ENCODE results near the gene ACAD8. TPM values are rescaled to one million over a fixed set of nuclear protein-coding genes. Genes with fewer than 3 reads are reported as not detected.

ACAD8 gene
- total and polyA plus RNA-seq, 2 of the 4 experiments (the other 2 are of a cell fraction): 11.1 to 21.2 TPM

GRCh38 chr11:134291196-134291595 lies 37.8 kb downstream of the ACAD8 start:
- Histone ChIP-seq H2BK15ac (ENCODE audit: low read depth, low read length) (no peak overlapping the region), H3K9me1 (ENCODE audit: insufficient read depth, low read length) (no peaks in the 10 kb centered on the region), H3K27ac (ENCODE audit: insufficient read depth, low read length) (no peak overlapping the region), H4K20me1 (ENCODE audit: insufficient read depth, low read length) (no peaks in the 10 kb centered on the region), H2BK20ac (ENCODE audit: low read depth, low read length) (no peak overlapping the region), H2AFZ (replicated peaks; ENCODE audit: low read length, poor library complexity) (no peak overlapping the region), H3K4me2 (ENCODE audit: low read depth, low read length) (no peak overlapping the region), H3K36me3 (ENCODE audit: control insufficient read depth, insufficient read depth, low read length) (no peaks in the 10 kb centered on the region), H3K4ac (ENCODE audit: low read depth, low read length) (no peak overlapping the region), H3K9ac (ENCODE audit: low read depth, low read length) (no peak overlapping the region), H4K8ac (ENCODE audit: low read depth in 2 of 2, low read length in 2 of 2) (no peak overlapping the region), H2AK5ac (ENCODE audit: low read depth, low read length) (no peak overlapping the region), H3K79me1 (ENCODE audit: low read depth in 1 of 2, low read length in 2 of 2) (no peaks in the 10 kb centered on the region), H3K14ac (replicated peaks; ENCODE audit: low read depth, low read length) (no peak overlapping the region), H3K18ac (ENCODE audit: low read depth, low read length) (no peak overlapping the region), H2AK9ac (replicated peaks; ENCODE audit: low read depth, low read length, poor library complexity) (no peak overlapping the region), H3K4me1 (ENCODE audit: control insufficient read depth, insufficient read depth, low read length) (no peaks in the 10 kb centered on the region), H3K9me3 (ENCODE audit: control insufficient read depth, insufficient read depth, low read length) (no peaks in the 10 kb centered on the region; the same call in 1 of the 2 replicates), H3K56ac (ENCODE audit: extremely low read depth, insufficient read depth, low read length) (no peak overlapping the region), H3K23ac (ENCODE audit: low read depth, low read length) (no peak overlapping the region), H3K27me3 (ENCODE audit: control insufficient read depth, insufficient read depth, low read length) (no peaks in the 10 kb centered on the region), H3K4me3 (ENCODE audit: insufficient read depth, low read depth, low read length) (no peak overlapping the region), H2BK120ac (ENCODE audit: low read depth, low read length) (no peak overlapping the region), H4K91ac (ENCODE audit: insufficient read depth, low read depth, low read length) (no peak overlapping the region), H4K5ac (ENCODE audit: low read depth, low read length) (no peak overlapping the region), H2BK5ac (ENCODE audit: low read depth, low read length, poor library complexity, severe bottlenecking) (no peak overlapping the region)
- ChIA-PET POLR2A (ENCODE audit: unreplicated experiment) (no interaction called here), CTCF (no interaction called here)
- DNase-seq (no peak), ATAC-seq (ENCODE audit: low read depth) (no peak)
- TF ChIP-seq POLR2A (IDR thresholded peaks at IDR 0.05; ENCODE audit: low read depth, low read length) (no peak), FOS (IDR thresholded peaks at IDR 0.05; ENCODE audit: low read depth, low read length) (no peak), RAD21 (IDR thresholded peaks at IDR 0.05; ENCODE audit: low read length) (no peak), MAFK (IDR thresholded peaks at IDR 0.05; ENCODE audit: low read depth, low read length) (no peak), BHLHE40 (IDR thresholded peaks at IDR 0.05; ENCODE audit: low read depth, low read length) (no peak), CTCF (conservative IDR thresholded peaks at IDR 0.05; ENCODE audit: low read depth, low read length) (no peak), RCOR1 (IDR thresholded peaks at IDR 0.05; ENCODE audit: insufficient replicate concordance, low read length) (no peak), USF2 (IDR thresholded peaks at IDR 0.05; ENCODE audit: low read depth, low read length) (no peak), MXI1 (IDR thresholded peaks at IDR 0.05; ENCODE audit: borderline replicate concordance, low read depth, low read length) (no peak), ELK1 (IDR thresholded peaks at IDR 0.05; ENCODE audit: borderline replicate concordance, low read depth, low read length) (no peak)
- 74% methylated on average over 4 of the region's 6 CpGs; no CpG with 5 or more reads in 1 of the 2 experiments for WGBS, 2 experiments (ENCODE audit: extremely low coverage in 2 of 2, insufficient read length in 1 of 2)
- in situ Hi-C loops (cut with MboI; ENCODE audit: low sequenced_read_pairs): no loop called here
- dilution Hi-C loops (cut with HindIII; ENCODE audit: low sequenced_read_pairs, unreplicated experiment): no loop called here
- no TSS peak for BruUV-seq (replicated peaks)
- intact Hi-C loops (cut with micrococcal nuclease): no loop called here

All from IMR-90 (cell line).